Gastrocnemius medialis (tissue), 4 donors: ENCODE measurements around the gene TMPRSS4.

Experiments
- CTCF ChIP-seq, 5 experiments: fragments of 450-650 bp in 3 of 5; fragments of 200-600 bp in 2 of 5; sonication (generic) in 2 of 5; IDR thresholded peaks in 4 of 5; conservative IDR thresholded peaks in 1 of 5; 1 replicate in 4 of 5; 2 replicates in 1 of 5; pipeline ENCODE4 v1.5.1; 2016 to 2019; ENCODE audit warnings: antibody characterized with exemption in 5 of 5, mild to moderate bottlenecking in 3 of 5, moderate library complexity in 3 of 5
- POLR2A ChIP-seq, 2 donors: fragments of 450-650 bp; IDR thresholded peaks; one replicate each; pipeline ENCODE4 v1.6.1; 2017; ENCODE audit warnings: antibody characterized with exemption in 2 of 2, mild to moderate bottlenecking in 2 of 2, moderate library complexity in 2 of 2

GRCh38 chr11:118168751-118169150 is 91.9 kb downstream of the TMPRSS4 start:
- TF ChIP-seq POLR2A (IDR thresholded peaks at IDR 0.05) = no peak
- no peak for TF ChIP-seq CTCF (IDR thresholded peaks at IDR 0.05 in 4 of 5, conservative IDR thresholded peaks at IDR 0.05 in 1 of 5)
